ENCODE results near the gene ZDHHC3. TPM values are rescaled to one million over a fixed set of nuclear protein-coding genes. Genes with fewer than 3 reads are reported as not detected.

The ZDHHC3 gene
- total and polyA plus RNA-seq, 2 donors (not counting 1 experiment from before 2014, with no cell fraction given) = 37.2 to 52.6 TPM

DNA sequence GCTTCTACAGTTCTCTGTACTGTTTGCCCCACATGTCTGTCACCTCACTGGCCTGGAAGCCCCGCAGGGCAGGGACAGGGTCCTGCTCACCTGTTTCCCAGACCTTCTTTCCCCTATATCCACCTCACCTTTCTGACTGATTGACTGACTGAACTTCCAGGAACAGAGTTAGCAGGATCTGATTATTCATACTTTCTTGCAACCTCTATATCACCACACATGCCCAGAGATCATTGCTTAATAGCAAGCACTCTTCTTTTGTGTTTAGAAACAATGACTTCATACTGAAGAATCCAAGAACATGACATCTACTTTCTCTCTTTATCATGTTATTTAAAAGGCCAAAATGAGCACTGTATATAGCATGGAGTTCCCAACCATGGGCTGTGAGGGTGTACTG lies 32.1 kb upstream of the ZDHHC3 start:
- Histone ChIP-seq H3K4me2 (replicated peaks; ENCODE audit: low read depth, low read length, poor library complexity, severe bottlenecking) (no peak overlapping the region), H3K79me2 (ENCODE audit: control insufficient read depth, insufficient read depth, low read length) (no peaks in the 10 kb centered on the region), H4K20me1 (ENCODE audit: control insufficient read depth, insufficient read depth, low read length, poor library complexity, severe bottlenecking) (no peaks in the 10 kb centered on the region), H2AFZ (ENCODE audit: insufficient read depth, low read depth, low read length, poor library complexity, severe bottlenecking) (no peak overlapping the region), H3K4me3 (ENCODE audit: control extremely low read depth in 1 of 5, extremely low read depth in 1 of 5, insufficient read depth in 1 of 5, low read depth in 2 of 5, low read length in 4 of 5) (no peak overlapping the region), H3K4me1 (ENCODE audit: control insufficient read depth in 2 of 2, insufficient read depth in 2 of 2, low read length in 2 of 2) (peaks cover 11 to 13% of the 10 kb centered on the region in 2 donors), H3K27me3 (replicated peaks in 1 of 4; ENCODE audit: control extremely low read depth in 1 of 4, control insufficient read depth in 3 of 4, insufficient read depth in 4 of 4, low read length in 3 of 4) (no peaks in the 10 kb centered on the region), H3K36me3 (replicated peaks in 1 of 2; ENCODE audit: control extremely low read depth in 1 of 2, control insufficient read depth in 1 of 2, extremely low read depth in 1 of 2, insufficient read depth in 2 of 2, low read length in 1 of 2) (peaks cover 4 to 39% of the 10 kb centered on the region in 2 experiments), H3K9ac (ENCODE audit: low read length) (no peak overlapping the region), H3K27ac (ENCODE audit: low read length in 2 of 2) (no peak overlapping the region), H3K9me3 (ENCODE audit: control extremely low read depth in 1 of 3, control insufficient read depth in 2 of 3, insufficient read depth in 1 of 3, low read length in 2 of 3) (no peaks in the 10 kb centered on the region)
- Mint-ChIP-seq H3K27me3 (no peaks in the 10 kb centered on the region), H3K9me3 (ENCODE audit: insufficient read depth) (no peaks in the 10 kb centered on the region), H3K4me1 (peaks cover 19% of the 10 kb centered on the region), H3K27ac (no peak overlapping the region), H3K4me3 (no peak overlapping the region)
- ATAC-seq (ENCODE audit: low read depth) (no peak), DNase-seq (no peak)
- POLR2A ChIA-PET = no interaction called here
- TF ChIP-seq EZH2 (IDR thresholded peaks at IDR 0.05; ENCODE audit: borderline replicate concordance, insufficient read depth, low read depth, low read length, poor library complexity, severe bottlenecking) = no peak
- TF ChIP-seq, protein P1, sequence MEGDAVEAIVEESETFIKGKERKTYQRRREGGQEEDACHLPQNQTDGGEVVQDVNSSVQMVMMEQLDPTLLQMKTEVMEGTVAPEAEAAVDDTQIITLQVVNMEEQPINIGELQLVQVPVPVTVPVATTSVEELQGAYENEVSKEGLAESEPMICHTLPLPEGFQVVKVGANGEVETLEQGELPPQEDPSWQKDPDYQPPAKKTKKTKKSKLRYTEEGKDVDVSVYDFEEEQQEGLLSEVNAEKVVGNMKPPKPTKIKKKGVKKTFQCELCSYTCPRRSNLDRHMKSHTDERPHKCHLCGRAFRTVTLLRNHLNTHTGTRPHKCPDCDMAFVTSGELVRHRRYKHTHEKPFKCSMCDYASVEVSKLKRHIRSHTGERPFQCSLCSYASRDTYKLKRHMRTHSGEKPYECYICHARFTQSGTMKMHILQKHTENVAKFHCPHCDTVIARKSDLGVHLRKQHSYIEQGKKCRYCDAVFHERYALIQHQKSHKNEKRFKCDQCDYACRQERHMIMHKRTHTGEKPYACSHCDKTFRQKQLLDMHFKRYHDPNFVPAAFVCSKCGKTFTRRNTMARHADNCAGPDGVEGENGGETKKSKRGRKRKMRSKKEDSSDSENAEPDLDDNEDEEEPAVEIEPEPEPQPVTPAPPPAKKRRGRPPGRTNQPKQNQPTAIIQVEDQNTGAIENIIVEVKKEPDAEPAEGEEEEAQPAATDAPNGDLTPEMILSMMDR (IDR thresholded peaks at IDR 0.05) = no peak
- WGBS (ENCODE audit: insufficient coverage) = 91% methylated on average over 1 of the region's 1 CpG
- intact Hi-C loops (cut with micrococcal nuclease) = no loop called here
- CTCF ChIA-PET = no interaction called here

DNA sequence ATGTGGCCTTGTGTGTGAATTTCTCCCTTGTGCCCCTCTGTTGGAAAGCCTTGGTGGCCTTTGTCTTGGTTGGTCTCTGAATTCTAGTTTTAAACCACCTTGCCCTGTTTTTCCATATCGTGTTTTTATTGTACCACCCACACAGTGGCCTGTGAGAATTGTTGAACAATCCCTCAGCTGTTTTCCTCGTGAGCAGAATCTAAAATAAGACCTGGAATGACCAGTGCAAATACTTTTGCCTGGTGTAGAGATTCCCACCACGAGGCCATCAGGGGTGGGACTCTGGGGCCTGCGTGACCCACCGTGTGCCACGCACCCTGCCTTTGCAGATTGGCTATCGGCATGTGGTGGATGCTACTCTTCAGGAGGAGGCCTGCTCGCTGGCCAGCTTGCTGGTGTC lies 31.1 kb upstream of the ZDHHC3 start:
- H3K27me3 Mint-ChIP-seq = no peaks in the 10 kb centered on the region
- no peaks in the 10 kb centered on the region for H4K20me1 ChIP-seq (ENCODE audit: control insufficient read depth, insufficient read depth, low read length, poor library complexity, severe bottlenecking)
- H3K4me1 Mint-ChIP-seq = peaks cover 14% of the 10 kb centered on the region
- H3K9ac ChIP-seq (ENCODE audit: low read length) = no peak overlapping the region
- CTCF ChIA-PET = no interaction called here
- H3K4me3 ChIP-seq (ENCODE audit: control extremely low read depth in 1 of 5, extremely low read depth in 1 of 5, insufficient read depth in 1 of 5, low read depth in 2 of 5, low read length in 4 of 5) = no peak overlapping the region
- H3K4me3 Mint-ChIP-seq = no peak overlapping the region
- H3K27ac ChIP-seq (ENCODE audit: low read length in 2 of 2) = no peak overlapping the region
- intact Hi-C loops (cut with micrococcal nuclease) = no loop called here
- no peaks in the 10 kb centered on the region for H3K79me2 ChIP-seq (ENCODE audit: control insufficient read depth, insufficient read depth, low read length)
- peaks cover 6 to 9% of the 10 kb centered on the region in 2 donors for H3K4me1 ChIP-seq (ENCODE audit: control insufficient read depth in 2 of 2, insufficient read depth in 2 of 2, low read length in 2 of 2)
- POLR2A ChIA-PET = no interaction called here
- no peak overlapping the region for H3K4me2 ChIP-seq (replicated peaks; ENCODE audit: low read depth, low read length, poor library complexity, severe bottlenecking)
- no peaks in the 10 kb centered on the region for H3K27me3 ChIP-seq (replicated peaks in 1 of 4; ENCODE audit: control extremely low read depth in 1 of 4, control insufficient read depth in 3 of 4, insufficient read depth in 4 of 4, low read length in 3 of 4)
- 98% methylated on average over 8 of the region's 8 CpGs for WGBS (ENCODE audit: insufficient coverage)
- H3K9me3 Mint-ChIP-seq (ENCODE audit: insufficient read depth) = no peaks in the 10 kb centered on the region
- DNase-seq = no peak
- peaks cover 5 to 43% of the 10 kb centered on the region in 2 experiments for H3K36me3 ChIP-seq (replicated peaks in 1 of 2; ENCODE audit: control extremely low read depth in 1 of 2, control insufficient read depth in 1 of 2, extremely low read depth in 1 of 2, insufficient read depth in 2 of 2, low read length in 1 of 2)
- no peaks in the 10 kb centered on the region for H3K9me3 ChIP-seq (ENCODE audit: control extremely low read depth in 1 of 3, control insufficient read depth in 2 of 3, insufficient read depth in 1 of 3, low read length in 2 of 3)
- no peak overlapping the region for H3K27ac Mint-ChIP-seq
- ATAC-seq (ENCODE audit: low read depth) = no peak
- no peak overlapping the region for H2AFZ ChIP-seq (ENCODE audit: insufficient read depth, low read depth, low read length, poor library complexity, severe bottlenecking)
- no peak for TF ChIP-seq EZH2 (IDR thresholded peaks at IDR 0.05; ENCODE audit: borderline replicate concordance, insufficient read depth, low read depth, low read length, poor library complexity, severe bottlenecking)
- TF ChIP-seq, protein P1 (IDR thresholded peaks at IDR 0.05) = no peak
